Psoas muscle (tissue), 8 donors: ENCODE results near the gene S100A16. TPM values are rescaled to one million over a fixed set of nuclear protein-coding genes. Genes with fewer than 3 reads are reported as not detected.

Experiments
- ATAC-seq, 4 donors: fragments of 200-7000 bp; cut with Tn5 transposase; one replicate each; pipeline ENCODE4 v1.9.1; 2020; ENCODE audit warnings: moderate library complexity in 3 of 4, mild to moderate bottlenecking in 2 of 4
- DNase-seq, 2 donors: peaks; one replicate each; pipeline ENCODE4 v3.0.0-alpha.2; 2020
- H3K27ac ChIP-seq: fragments of 200-600 bp; one replicate; pipeline ENCODE4 v1.8.0; 2022
- H3K27me3 ChIP-seq, 3 donors: fragments of 200-600 bp in 1 of 3; one replicate each; pipeline versions ENCODE4 v1.6.1 to v1.8.0; 2013 to 2022; ENCODE audit warnings: low read length in 2 of 3, mild to moderate bottlenecking in 2 of 3, moderate library complexity in 1 of 3; ENCODE audit not compliant: insufficient read depth in 3 of 3
- H3K36me3 ChIP-seq, 2 donors: fragments of 200-600 bp in 1 of 2; one replicate each; pipeline versions ENCODE4 v1.6.1 to v1.8.0; 2013 to 2022; ENCODE audit warnings: low read depth in 1 of 2, mild to moderate bottlenecking in 1 of 2, moderate library complexity in 1 of 2; ENCODE audit not compliant: insufficient read depth in 1 of 2
- H3K4me1 ChIP-seq: fragments of 200-600 bp; one replicate; pipeline ENCODE4 v1.8.0; 2022
- H3K4me3 ChIP-seq: fragments of 200-600 bp; one replicate; pipeline ENCODE4 v1.8.0; 2022; ENCODE audit warnings: mild to moderate bottlenecking
- H3K9me3 ChIP-seq: fragments of 200-600 bp; one replicate; pipeline ENCODE4 v1.8.0; 2022
- CTCF ChIP-seq: fragments of 200-600 bp; IDR thresholded peaks from one replicate; pipeline ENCODE4 v1.8.0; 2022; ENCODE audit warnings: antibody characterized with exemption
- WGBS, 3 donors: extraction: QIAGEN DNeasy Blood & Tissue Kit; methylation state at CpG; one replicate each; pipeline versions ENCODE4 v1.1.6 to v1.1.7; 2013; 5-methylcytosine and 5-hydroxymethylcytosine counted together
- intact Hi-C, 2 donors: fragments of 100-400 bp; cut with DNase I; formaldehyde crosslinking; loops; one replicate each; pipeline versions ENCODE4 v1.11.0 to v1.14.2; 2022
- polyA plus RNA-seq, 3 donors: library from polyadenylated mRNA; stranded (reverse); fragments of 200-250 nt; gene quantifications; one replicate each; pipeline ENCODE4 v1.2.3, GENCODE V29; 2013
- total RNA-seq, 4 donors: library from RNA; stranded (reverse); fragmentation: NEBNext Ultra II Directional in 2 of 4; extraction: Animal tissue kit (Norgen Biotek cat#: 25700) in 2 of 4; gene quantifications; one replicate each; pipeline versions ENCODE4 v1.2.1 to v1.2.4, GENCODE V29; 2021 to 2023
- donor health status: healthy with polysubstance abuse.
- donor health status: DM: no; HTN: no; CAD: no; lungs with moderate emphysema.
- donor health status: Bipolar disorder and iron deficiency.
- donor health status: healthy.
- donor health status: DM: yes; HTN: yes; CAD: no.
- donor health status: DM: no; HTN: no; CAD: no.
- donor health status: DM: no; HTN: no; CAD: no.
- donor health status: DM: yes; HTN: yes; CAD: no.

S100A16 gene
- total and polyA plus RNA-seq, 7 donors = 23.3 to 251 (median 38.1) TPM

DNA sequence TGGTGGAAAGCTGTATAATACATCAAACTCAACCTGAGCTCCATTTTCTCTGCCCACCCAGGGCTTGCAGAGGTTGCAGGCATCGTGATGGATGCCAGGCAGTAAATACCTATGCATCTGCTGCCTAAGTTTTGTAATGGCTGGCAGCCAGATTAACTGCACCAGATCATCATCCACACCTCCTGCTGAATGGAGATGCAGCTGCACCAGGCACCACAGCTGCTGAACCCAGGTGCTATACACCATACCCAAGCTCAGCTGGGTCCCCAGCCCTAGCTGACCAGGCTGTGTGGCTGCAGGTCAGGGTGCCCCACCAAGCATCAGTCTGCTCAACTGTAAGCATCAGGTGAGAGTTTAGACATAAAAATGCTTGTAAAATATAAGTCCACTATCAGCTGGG lies 38.8 kb upstream of the S100A16 start:
- Histone ChIP-seq H3K27ac (no peak overlapping the region), H3K4me3 (no peak overlapping the region), H3K9me3 (no peaks in the 10 kb centered on the region), H3K36me3 (peaks cover 0 to under 1% of the 10 kb centered on the region in 2 donors), H3K4me1 (peaks cover 24% of the 10 kb centered on the region), H3K27me3 (no peaks in the 10 kb centered on the region)
- no peak for DNase-seq
- ATAC-seq = no peak
- TF ChIP-seq CTCF = no peak
- intact Hi-C loops = no loop called here
- 61 to 80% (median 69%) methylated on average over 1 of the region's 1 CpG for WGBS, 3 donors

DNA sequence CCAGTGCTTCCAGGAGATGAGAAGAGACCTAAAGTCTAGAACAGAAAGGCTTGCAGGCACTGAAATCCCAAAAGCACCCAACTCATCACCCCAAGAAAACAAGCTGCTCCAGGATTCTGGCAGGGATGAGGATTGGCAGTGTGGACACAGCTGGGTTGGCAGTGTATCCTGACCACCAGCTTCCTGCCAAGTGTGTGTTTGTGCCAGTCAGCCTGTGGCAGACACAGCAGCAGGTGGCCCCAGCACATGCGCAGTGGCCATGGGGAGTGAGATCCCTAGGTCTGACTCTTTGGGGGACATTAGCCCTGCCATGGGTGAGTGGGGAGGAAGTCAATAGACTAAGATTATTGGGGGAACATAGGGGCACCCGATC lies 36.9 kb upstream of the S100A16 start:
- Histone ChIP-seq H3K9me3 (no peaks in the 10 kb centered on the region), H3K36me3 (peaks cover 10 to 20% of the 10 kb centered on the region in 2 donors), H3K27ac (peak overlapping the region; percentile 82), H3K4me3 (no peak overlapping the region), H3K4me1 (peaks cover 25% of the 10 kb centered on the region), H3K27me3 (no peaks in the 10 kb centered on the region)
- DNase-seq (peak; percentile 85 to 93), ATAC-seq (peak; percentile 93 to 95 (median 93))
- intact Hi-C loops = loop anchor here in 1 of 2 donors (1.0 kb wide), 1 partner anchor 10 kb away; no protein-coding TSS in a partner anchor
- TF ChIP-seq CTCF = no peak
- WGBS, 3 donors = 36 to 47% (median 39%) methylated on average over 2 of the region's 2 CpGs

- Histone ChIP-seq H3K27me3 (no peaks in the 10 kb centered on the region), H3K27ac (peak overlapping the region; percentile 82), H3K36me3 (peaks cover 10 to 25% of the 10 kb centered on the region in 2 donors), H3K9me3 (no peaks in the 10 kb centered on the region), H3K4me3 (no peak overlapping the region), H3K4me1 (peaks cover 31% of the 10 kb centered on the region)
- intact Hi-C loops = loop anchor here in 1 of 2 donors (1.0 kb wide), 1 partner anchor 9 kb away; no protein-coding TSS in a partner anchor
- WGBS, 3 donors = 56 to 64% (median 56%) methylated on average over 3 of the region's 3 CpGs
- ATAC-seq = peak in 3 of 4 donors; percentile 11 to 27 (median 20)
- DNase-seq = no peak
- TF ChIP-seq CTCF = no peak
These were observed 36.4 kb upstream of the S100A16 start for GRCh38 chr1:153649137-153649862.

- intact Hi-C loops = no loop called here
- Histone ChIP-seq H3K4me1 (peaks cover 42% of the 10 kb centered on the region), H3K4me3 (no peak overlapping the region), H3K9me3 (no peaks in the 10 kb centered on the region), H3K27me3 (no peaks in the 10 kb centered on the region), H3K36me3 (peaks cover 13 to 37% of the 10 kb centered on the region in 2 donors), H3K27ac (peak overlapping the region; percentile 43)
- DNase-seq (no peak), ATAC-seq (peak in 3 of 4 donors; percentile 7 to 14 (median 11))
- 75 to 79% (median 78%) methylated on average over 10 of the region's 10 CpGs for WGBS, 3 donors
- no peak for TF ChIP-seq CTCF
These were observed 35.2 kb upstream of the S100A16 start for GRCh38 chr1:153648000-153648643.
